H1 (cell line): Measurements from ENCODE around the gene WBP1L. TPM values are rescaled to one million over a fixed set of nuclear protein-coding genes. Genes with fewer than 3 reads are reported as not detected.

Experiments used
- CTCF ChIA-PET: fragments of 300-600 bp; sonication (Branson Sonifier 250); formaldehyde crosslinking; loops from one replicate; lab custom pipeline; 2021; ENCODE audit not compliant: partially characterized antibody; lab: Charles Lee
- POLR2A ChIA-PET: fragments of 300-600 bp; sonication (Branson Sonifier 250); formaldehyde crosslinking; loops from one replicate; lab custom pipeline; 2021; ENCODE audit warnings: inconsistent platforms; ENCODE audit not compliant: partially characterized antibody; lab: Charles Lee
- DNase-seq, 2 experiments: peaks; one replicate each; pipeline versions ENCODE4 v3.0.0 to v3.0.0-alpha.2; 2010 to 2022; ENCODE audit warnings: low spot score in 2 of 2, low read depth in 1 of 2, mixed read lengths in 1 of 2
- FAIRE-seq: peaks from 2 replicates; lab custom pipeline; 2011; peaks lifted over from hg19 to GRCh38; lab: Jason Lieb, UNC
- H2AFZ ChIP-seq: 2 replicates; pipeline ENCODE4 v1.8.1; 2012; ENCODE audit warnings: low read length, inconsistent platforms
- H2AK5ac ChIP-seq: 2 replicates; pipeline ENCODE4 v1.6.1; 2013; ENCODE audit warnings: low read depth, low read length
- H2BK120ac ChIP-seq: replicated peaks from 2 replicates; pipeline ENCODE3; 2013; ENCODE audit warnings: low read depth, low read length, inconsistent platforms
- H2BK12ac ChIP-seq: 2 replicates; pipeline ENCODE4 v1.6.1; 2013; ENCODE audit warnings: low read depth, low read length
- H2BK15ac ChIP-seq: 2 replicates; pipeline ENCODE4 v1.6.1; 2013; ENCODE audit warnings: low read length
- H2BK20ac ChIP-seq: 2 replicates; pipeline ENCODE4 v1.6.1; 2013; ENCODE audit warnings: low read length
- H2BK5ac ChIP-seq: 2 replicates; pipeline ENCODE4 v1.6.1; 2013; ENCODE audit warnings: low read depth, low read length
- H3K14ac ChIP-seq: 2 replicates; pipeline ENCODE4 v1.6.1; 2013; ENCODE audit warnings: inconsistent platforms; ENCODE audit not compliant: insufficient read length
- H3K18ac ChIP-seq: 2 replicates; pipeline ENCODE4 v1.6.1; 2013; ENCODE audit warnings: low read length; ENCODE audit errors: extremely low read depth
- H3K23ac ChIP-seq: 2 replicates; pipeline ENCODE4 v1.6.1; 2013; ENCODE audit warnings: inconsistent platforms; ENCODE audit not compliant: insufficient read length
- H3K23me2 ChIP-seq: 2 replicates; pipeline ENCODE4 v1.6.1; 2013; ENCODE audit warnings: low read depth, low read length
- H3K27ac ChIP-seq: 2 replicates; pipeline ENCODE4 v1.6.1; 2011; ENCODE audit warnings: low read depth, low read length, inconsistent platforms
- H3K27me3 ChIP-seq, 4 experiments: replicated peaks in 1 of 4; 1 replicate in 1 of 4; 2 replicates in 3 of 4; pipeline versions ENCODE4 v1.6.1 to v1.8.1; 2011 to 2013; ENCODE audit warnings: low read length in 3 of 4, mild to moderate bottlenecking in 3 of 4, inconsistent platforms in 2 of 4, mixed read lengths in 2 of 4, moderate library complexity in 1 of 4; ENCODE audit not compliant: control insufficient read depth in 3 of 4, insufficient read depth in 3 of 4; ENCODE audit errors: extremely low read depth in 1 of 4
- H3K36me3 ChIP-seq, 4 experiments: 2 replicates each; pipeline versions ENCODE4 v1.6.1 to v1.8.1; 2011 to 2013; ENCODE audit warnings: mild to moderate bottlenecking in 4 of 4, low read length in 3 of 4, moderate library complexity in 2 of 4, control low read depth in 1 of 4, inconsistent platforms in 1 of 4; ENCODE audit not compliant: insufficient read depth in 4 of 4, control insufficient read depth in 2 of 4
- H3K4ac ChIP-seq: replicated peaks from 2 replicates; pipeline ENCODE3; 2013; ENCODE audit warnings: low read length, low read depth, mixed read lengths, inconsistent platforms; ENCODE audit not compliant: insufficient read length
- H3K4me1 ChIP-seq, 4 experiments: replicated peaks in 1 of 4; 1 replicate in 1 of 4; 2 replicates in 3 of 4; pipeline versions ENCODE4 v1.6.1 to v1.8.1; 2011 to 2013; ENCODE audit warnings: low read length in 3 of 4, inconsistent platforms in 2 of 4, mixed read lengths in 1 of 4; ENCODE audit not compliant: insufficient read depth in 4 of 4, control insufficient read depth in 3 of 4
- H3K4me2 ChIP-seq, 2 experiments: 2 replicates each; pipeline versions ENCODE4 v1.6.1 to v1.8.1; 2011 to 2013; ENCODE audit warnings: low read depth in 2 of 2, low read length in 2 of 2, control low read depth in 1 of 2, inconsistent platforms in 1 of 2, mild to moderate bottlenecking in 1 of 2; ENCODE audit not compliant: insufficient read depth in 1 of 2
- H3K4me3 ChIP-seq, 4 experiments: fragments of 200-600, 300-600 bp in 1 of 4; sonication (generic), shearing (Covaris generic), sonication (Bioruptor Twin) in 1 of 4; 2 replicates each; pipeline versions ENCODE4 v1.5.1 to v1.8.1; 2011 to 2016; ENCODE audit warnings: low read length in 4 of 4, low read depth in 3 of 4, control low read depth in 2 of 4, inconsistent platforms in 2 of 4, mild to moderate bottlenecking in 2 of 4, mixed read lengths in 1 of 4, moderate library complexity in 1 of 4; ENCODE audit not compliant: insufficient read depth in 2 of 4; ENCODE audit errors: extremely low read depth in 1 of 4
- H3K56ac ChIP-seq: replicated peaks from 2 replicates; pipeline ENCODE3; 2013; ENCODE audit warnings: low read depth, mild to moderate bottlenecking, mixed read lengths, low read length, inconsistent platforms; ENCODE audit not compliant: insufficient read length
- H3K79me1 ChIP-seq: 2 replicates; pipeline ENCODE4 v1.6.1; 2013; ENCODE audit warnings: low read depth, low read length, control low read depth
- H3K79me2 ChIP-seq, 2 experiments: 2 replicates each; pipeline versions ENCODE4 v1.6.1 to v1.8.1; 2012 to 2013; ENCODE audit warnings: low read length in 2 of 2, mild to moderate bottlenecking in 2 of 2, inconsistent platforms in 1 of 2; ENCODE audit not compliant: insufficient read depth in 2 of 2, control insufficient read depth in 1 of 2
- H3K9ac ChIP-seq, 4 experiments: replicated peaks in 1 of 4; 1 replicate in 1 of 4; 2 replicates in 3 of 4; pipeline versions ENCODE4 v1.6.1 to v1.8.1; 2011 to 2013; ENCODE audit warnings: low read depth in 3 of 4, low read length in 3 of 4, control low read depth in 2 of 4, mild to moderate bottlenecking in 2 of 4, moderate library complexity in 2 of 4, inconsistent platforms in 1 of 4; ENCODE audit errors: extremely low read depth in 1 of 4
- H3K9me3 ChIP-seq, 2 experiments: 2 replicates each; pipeline versions ENCODE4 v1.6.1 to v1.8.1; 2012 to 2013; ENCODE audit warnings: mild to moderate bottlenecking in 2 of 2, moderate library complexity in 2 of 2, control low read depth in 1 of 2, inconsistent platforms in 1 of 2, low read depth in 1 of 2, low read length in 1 of 2, mixed read lengths in 1 of 2; ENCODE audit not compliant: insufficient read depth in 2 of 2
- H4K20me1 ChIP-seq, 2 experiments: replicated peaks in 1 of 2; 2 replicates each; pipeline versions ENCODE3 to v1.8.1; 2011 to 2013; ENCODE audit warnings: inconsistent platforms in 2 of 2, low read length in 2 of 2, mild to moderate bottlenecking in 1 of 2; ENCODE audit not compliant: insufficient read depth in 2 of 2, control insufficient read depth in 1 of 2
- H4K5ac ChIP-seq: 2 replicates; pipeline ENCODE4 v1.6.1; 2013; ENCODE audit warnings: low read length, low read depth, mixed read lengths, inconsistent platforms; ENCODE audit not compliant: insufficient read length
- H4K8ac ChIP-seq: 2 replicates; pipeline ENCODE4 v1.8.0; 2013; ENCODE audit warnings: mild to moderate bottlenecking, moderate library complexity, low read length, inconsistent platforms; ENCODE audit not compliant: insufficient read depth; ENCODE audit errors: extremely low read depth
- H4K91ac ChIP-seq: replicated peaks from 2 replicates; pipeline ENCODE3; 2013; ENCODE audit warnings: low read length, mixed read lengths, inconsistent platforms; ENCODE audit not compliant: insufficient read length
- CHD2 ChIP-seq: IDR thresholded peaks from 2 replicates; pipeline ENCODE4 v1.6.1; 2012; ENCODE audit warnings: low read length, improper control_type of control experiment
- CREB1 ChIP-seq: IDR thresholded peaks from 2 replicates; pipeline ENCODE4 v1.6.1; 2012; ENCODE audit warnings: inconsistent platforms
- EZH2 ChIP-seq: fragments of 200-600 bp; sonication (generic); IDR thresholded peaks from 2 replicates; pipeline ENCODE4 v1.7.1; 2012; ENCODE audit warnings: low read depth, mild to moderate bottlenecking, moderate library complexity, low read length, inconsistent platforms; ENCODE audit not compliant: severe bottlenecking
- FOSL1 ChIP-seq: IDR thresholded peaks from 2 replicates; pipeline ENCODE4 v1.6.1; 2011; ENCODE audit warnings: mild to moderate bottlenecking, low read depth, low read length, moderate library complexity; ENCODE audit not compliant: insufficient read depth
- HDAC6 ChIP-seq: IDR thresholded peaks from one replicate; pipeline ENCODE4 v1.7.1; 2012; ENCODE audit warnings: low read depth, mild to moderate bottlenecking, inconsistent platforms, low read length, moderate library complexity
- MAFK ChIP-seq: IDR thresholded peaks from 2 replicates; pipeline ENCODE4 v1.6.1; 2012; ENCODE audit warnings: low read depth, mild to moderate bottlenecking, improper control_type of control experiment, low read length
- NRF1 ChIP-seq: IDR thresholded peaks from 2 replicates; pipeline ENCODE4 v1.6.1; 2011; ENCODE audit warnings: mild to moderate bottlenecking, low read depth, low read length, improper control_type of control experiment
- POLR2A ChIP-seq, 2 experiments: IDR thresholded peaks; 1 replicate in 1 of 2; 2 replicates in 1 of 2; pipeline ENCODE4 v1.6.1; 2011; ENCODE audit warnings: low read depth in 2 of 2, low read length in 2 of 2, mild to moderate bottlenecking in 2 of 2; ENCODE audit errors: control extremely low read depth in 1 of 2
- RNF2 ChIP-seq: fragments of 200-900, 300-1000 bp; sonication (generic); IDR thresholded peaks from 2 replicates; pipeline ENCODE4 v1.7.1; 2016; ENCODE audit warnings: borderline replicate concordance, low read depth, mild to moderate bottlenecking, antibody characterized with exemption, low read length; ENCODE audit not compliant: poor library complexity, severe bottlenecking; ENCODE audit errors: missing control alignments
- SRF ChIP-seq: IDR thresholded peaks from 2 replicates; pipeline ENCODE4 v1.6.1; 2011; ENCODE audit warnings: mild to moderate bottlenecking, low read depth, low read length, moderate library complexity
- ZNF274 ChIP-seq: IDR thresholded peaks from 2 replicates; pipeline ENCODE4 v1.7.0; 2012; ENCODE audit warnings: low read length, borderline replicate concordance; ENCODE audit errors: extremely low read depth
- WGBS, 2 experiments: shearing (Covaris generic) in 1 of 2; methylation state at CpG; one replicate each; pipeline versions ENCODE4 v1.1.6 to v1.1.7; 2013 to 2015; ENCODE audit warnings: low lambda C conversion rate in 2 of 2, mixed read lengths in 2 of 2, inconsistent platforms in 1 of 2, low coverage in 1 of 2, missing lambda C conversion rate in 1 of 2; ENCODE audit not compliant: insufficient replicate concordance in 2 of 2, insufficient coverage in 1 of 2, insufficient read length in 1 of 2; ENCODE audit errors: extremely low coverage in 1 of 2, missing lambda C conversion rate in 1 of 2; 5-methylcytosine and 5-hydroxymethylcytosine counted together
- polyA plus RNA-seq, 7 experiments: library from polyadenylated mRNA; depleted of rRNA in 3 of 7; stranded (reverse) in 5 of 7; unstranded in 2 of 7; fragments of >200 nt in 5 of 7; fragments of 200-250 nt in 2 of 7; gene quantifications; 1 replicate in 5 of 7; 2 replicates in 1 of 7; 4 replicates in 1 of 7; pipeline versions ENCODE4 v1.2.1 to v1.2.3, GENCODE V29; 2011 to 2013; ENCODE audit warnings: missing spikeins in 2 of 7, mixed read lengths in 2 of 7
- total RNA-seq: library from RNA; stranded (reverse); fragmentation: NEBNext Ultra II Directional; extraction: Animal tissue kit (Norgen Biotek cat#: 25700); gene quantifications from 2 replicates; pipeline ENCODE4 v1.2.1, GENCODE V29; 2021
- TF ChIP-seq, protein P1 (sequence below), 3 experiments: IDR thresholded peaks; 1 replicate in 2 of 3; 2 replicates in 1 of 3; pipeline versions ENCODE4 v1.5.1 to v1.6.1; 2011; ENCODE audit warnings: low read length in 3 of 3, mild to moderate bottlenecking in 3 of 3, inconsistent platforms in 2 of 3, low read depth in 1 of 3, moderate library complexity in 1 of 3; ENCODE audit not compliant: insufficient read depth in 1 of 3; ENCODE audit errors: control extremely low read depth in 1 of 3

WBP1L gene
- total and polyA plus RNA-seq, 2 of the 8 experiments (the other 6 are each of a cell fraction or from before 2014, with no cell fraction given) = 26.6 to 29.9 TPM

DNA sequence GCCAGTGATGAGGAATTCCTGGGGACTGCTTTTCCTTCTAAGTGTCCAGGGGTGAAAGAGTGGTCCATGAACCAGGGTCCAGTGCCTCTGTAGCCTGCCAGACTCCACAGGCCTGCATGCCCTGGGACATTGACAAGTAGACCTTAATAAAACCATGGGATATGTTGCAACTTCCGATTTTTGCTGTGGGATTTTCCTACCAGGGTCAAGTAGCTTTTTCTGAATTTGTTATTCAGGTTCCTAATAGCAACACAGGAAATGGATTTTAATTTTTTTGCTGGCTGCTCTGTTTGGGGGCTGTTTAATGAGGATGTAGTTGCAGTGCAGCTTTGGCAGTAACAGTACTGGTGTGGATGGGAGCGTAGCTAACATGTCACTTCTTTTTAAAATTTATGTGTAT is 42.1 kb downstream of the WBP1L start:
- Histone ChIP-seq H3K9ac (no peak overlapping the region), H3K4ac (no peak overlapping the region), H3K4me1 (peaks cover 0 to 12% (median 4%) of the 10 kb centered on the region in 4 experiments; a peak in 6 of 7 replicates), H4K5ac (no peak overlapping the region), H2AFZ (no peak overlapping the region), H4K91ac (no peak overlapping the region), H2BK15ac (no peak overlapping the region), H3K23me2 (no peaks in the 10 kb centered on the region), H3K4me2 (no peak overlapping the region), H3K56ac (no peak overlapping the region), H2AK5ac (no peak overlapping the region), H3K4me3 (no peak overlapping the region), H3K27ac (no peak overlapping the region), H4K8ac (no peak overlapping the region), H3K79me1 (no peaks in the 10 kb centered on the region; the same call in none of the 2 replicates), H3K14ac (no peak overlapping the region), H3K27me3 (no peaks in the 10 kb centered on the region; a peak in 1 of 7 replicates), H4K20me1 (peaks cover 2 to 6% of the 10 kb centered on the region in 2 experiments), H3K18ac (no peak overlapping the region), H3K23ac (no peak overlapping the region), H3K36me3 (no peaks in the 10 kb centered on the region), H2BK20ac (no peak overlapping the region), H2BK120ac (no peak overlapping the region), H3K9me3 (no peaks in the 10 kb centered on the region), H2BK5ac (no peak overlapping the region), H3K79me2 (no peaks in the 10 kb centered on the region), H2BK12ac (no peak overlapping the region)
- CTCF ChIA-PET = interaction anchor here (0.8 to 2.1 kb wide), 5 partner anchors 9 to 21 kb away, joined by 3 to 5 read pairs (median 4); no protein-coding TSS in a partner anchor
- 86% methylated on average over 2 of the region's 2 CpGs; no CpG with 5 or more reads in 1 of the 2 experiments for WGBS, 2 experiments
- no peak for FAIRE-seq
- POLR2A ChIA-PET = interaction anchor here (0.9 to 1.4 kb wide), 3 partner anchors 10 to 42 kb away, joined by 3 to 4 read pairs (median 3); partner anchors contain the start of gene WBP1L
- no peak for TF ChIP-seq ZNF274
- no peak for TF ChIP-seq RNF2
- TF ChIP-seq NRF1 = no peak
- TF ChIP-seq MAFK = no peak
- no peak for TF ChIP-seq HDAC6
- no peak for TF ChIP-seq FOSL1
- no peak for TF ChIP-seq CHD2
- TF ChIP-seq POLR2A (IDR thresholded peaks at IDR 0.05; ENCODE audit: control extremely low read depth in 1 of 2, low read depth in 2 of 2, low read length in 2 of 2) = no peak
- no peak for TF ChIP-seq CREB1
- TF ChIP-seq SRF = no peak
- no peak for TF ChIP-seq EZH2
- TF ChIP-seq, protein P1, sequence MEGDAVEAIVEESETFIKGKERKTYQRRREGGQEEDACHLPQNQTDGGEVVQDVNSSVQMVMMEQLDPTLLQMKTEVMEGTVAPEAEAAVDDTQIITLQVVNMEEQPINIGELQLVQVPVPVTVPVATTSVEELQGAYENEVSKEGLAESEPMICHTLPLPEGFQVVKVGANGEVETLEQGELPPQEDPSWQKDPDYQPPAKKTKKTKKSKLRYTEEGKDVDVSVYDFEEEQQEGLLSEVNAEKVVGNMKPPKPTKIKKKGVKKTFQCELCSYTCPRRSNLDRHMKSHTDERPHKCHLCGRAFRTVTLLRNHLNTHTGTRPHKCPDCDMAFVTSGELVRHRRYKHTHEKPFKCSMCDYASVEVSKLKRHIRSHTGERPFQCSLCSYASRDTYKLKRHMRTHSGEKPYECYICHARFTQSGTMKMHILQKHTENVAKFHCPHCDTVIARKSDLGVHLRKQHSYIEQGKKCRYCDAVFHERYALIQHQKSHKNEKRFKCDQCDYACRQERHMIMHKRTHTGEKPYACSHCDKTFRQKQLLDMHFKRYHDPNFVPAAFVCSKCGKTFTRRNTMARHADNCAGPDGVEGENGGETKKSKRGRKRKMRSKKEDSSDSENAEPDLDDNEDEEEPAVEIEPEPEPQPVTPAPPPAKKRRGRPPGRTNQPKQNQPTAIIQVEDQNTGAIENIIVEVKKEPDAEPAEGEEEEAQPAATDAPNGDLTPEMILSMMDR (IDR thresholded peaks at IDR 0.05; ENCODE audit: control extremely low read depth in 1 of 3, insufficient read depth in 1 of 3, low read depth in 1 of 3, low read length in 3 of 3) = no peak
- DNase-seq = no peak
